ENCODE measurements around the gene CAMKK2.
"Not testable (repeated sequence)": the region's sequence is repeated elsewhere in the genome, so short reads cannot be mapped to it uniquely, and the experiment has no call there.

The CAMKK2 gene

GRCh38 chr12:121208571-121208970 lies 87.9 kb downstream of the CAMKK2 start:
- not testable (repeated sequence) for H3K27me3 ChIP-seq (ENCODE audit: control insufficient read depth in 1 of 2, insufficient read depth in 2 of 2, low read length in 2 of 2); H3K27ac ChIP-seq (ENCODE audit: low read depth, low read length); H3K36me3 ChIP-seq (ENCODE audit: control insufficient read depth in 1 of 2, insufficient read depth in 2 of 2, low read length in 2 of 2)

GRCh38 chr12:121205491-121205890 lies 91.0 kb downstream of the CAMKK2 start:
- H3K9ac ChIP-seq (ENCODE audit: low read depth in 1 of 2, low read length in 2 of 2) = no peak overlapping the region
- no peaks in the 10 kb centered on the region for H3K36me3 ChIP-seq (ENCODE audit: control insufficient read depth in 1 of 2, insufficient read depth in 2 of 2, low read length in 2 of 2)
- no peaks in the 10 kb centered on the region for H3K9me3 ChIP-seq (ENCODE audit: control insufficient read depth in 1 of 2, low read length in 2 of 2)
- peaks cover 0 to under 1% of the 10 kb centered on the region in 2 donors for H3K4me1 ChIP-seq (ENCODE audit: control insufficient read depth in 1 of 2, insufficient read depth in 2 of 2, low read length in 2 of 2)
- H3K27ac ChIP-seq (ENCODE audit: low read depth, low read length) = no peak overlapping the region
- H3K27me3 ChIP-seq (ENCODE audit: control insufficient read depth in 1 of 2, insufficient read depth in 2 of 2, low read length in 2 of 2) = no peaks in the 10 kb centered on the region
- H3K4me3 ChIP-seq (ENCODE audit: low read depth in 1 of 2, low read length in 2 of 2) = no peak overlapping the region

More at GRCh38 chr12:121208571-121208970, 87.9 kb downstream of the CAMKK2 start:
- H3K9me3 ChIP-seq (ENCODE audit: control insufficient read depth in 1 of 2, low read length in 2 of 2); H3K9ac ChIP-seq (ENCODE audit: low read depth in 1 of 2, low read length in 2 of 2); H3K4me3 ChIP-seq (ENCODE audit: low read depth in 1 of 2, low read length in 2 of 2): not testable (repeated sequence)
- peaks cover 0 to 12% of the 10 kb centered on the region in 2 donors for H3K4me1 ChIP-seq (ENCODE audit: control insufficient read depth in 1 of 2, insufficient read depth in 2 of 2, low read length in 2 of 2)

GRCh38 chr12:121203482-121203881 lies 93.0 kb downstream of the CAMKK2 start:
- H3K27ac ChIP-seq (ENCODE audit: low read depth, low read length) = no peak overlapping the region

GRCh38 chr12:121202407-121203355 lies 93.8 kb downstream of the CAMKK2 start:
- H3K27ac ChIP-seq (ENCODE audit: low read depth, low read length) = no peak overlapping the region
- no peaks in the 10 kb centered on the region for H3K27me3 ChIP-seq (ENCODE audit: control insufficient read depth in 1 of 2, insufficient read depth in 2 of 2, low read length in 2 of 2)
- no peaks in the 10 kb centered on the region for H3K4me1 ChIP-seq (ENCODE audit: control insufficient read depth in 1 of 2, insufficient read depth in 2 of 2, low read length in 2 of 2)
- H3K4me3 ChIP-seq (ENCODE audit: low read depth in 1 of 2, low read length in 2 of 2) = no peak overlapping the region
- H3K9me3 ChIP-seq (ENCODE audit: control insufficient read depth in 1 of 2, low read length in 2 of 2) = no peaks in the 10 kb centered on the region
- H3K9ac ChIP-seq (ENCODE audit: low read depth in 1 of 2, low read length in 2 of 2) = no peak overlapping the region
- no peaks in the 10 kb centered on the region for H3K36me3 ChIP-seq (ENCODE audit: control insufficient read depth in 1 of 2, insufficient read depth in 2 of 2, low read length in 2 of 2)

More at GRCh38 chr12:121203482-121203881, 93.0 kb downstream of the CAMKK2 start:
- Histone ChIP-seq H3K27me3 (ENCODE audit: control insufficient read depth in 1 of 2, insufficient read depth in 2 of 2, low read length in 2 of 2) (no peaks in the 10 kb centered on the region), H3K4me3 (ENCODE audit: low read depth in 1 of 2, low read length in 2 of 2) (no peak overlapping the region), H3K36me3 (ENCODE audit: control insufficient read depth in 1 of 2, insufficient read depth in 2 of 2, low read length in 2 of 2) (no peaks in the 10 kb centered on the region), H3K9ac (ENCODE audit: low read depth in 1 of 2, low read length in 2 of 2) (no peak overlapping the region), H3K4me1 (ENCODE audit: control insufficient read depth in 1 of 2, insufficient read depth in 2 of 2, low read length in 2 of 2) (no peaks in the 10 kb centered on the region), H3K9me3 (ENCODE audit: control insufficient read depth in 1 of 2, low read length in 2 of 2) (no peaks in the 10 kb centered on the region)

GRCh38 chr12:121201140-121201539 lies 95.4 kb downstream of the CAMKK2 start:
- not testable (repeated sequence) for H3K4me1 ChIP-seq (ENCODE audit: control insufficient read depth in 1 of 2, insufficient read depth in 2 of 2, low read length in 2 of 2); H3K36me3 ChIP-seq (ENCODE audit: control insufficient read depth in 1 of 2, insufficient read depth in 2 of 2, low read length in 2 of 2); H3K27ac ChIP-seq (ENCODE audit: low read depth, low read length); H3K9me3 ChIP-seq (ENCODE audit: control insufficient read depth in 1 of 2, low read length in 2 of 2); H3K9ac ChIP-seq (ENCODE audit: low read depth in 1 of 2, low read length in 2 of 2); H3K4me3 ChIP-seq (ENCODE audit: low read depth in 1 of 2, low read length in 2 of 2); H3K27me3 ChIP-seq (ENCODE audit: control insufficient read depth in 1 of 2, insufficient read depth in 2 of 2, low read length in 2 of 2)

GRCh38 chr12:121198949-121199348 lies 97.6 kb downstream of the CAMKK2 start:
- no peaks in the 10 kb centered on the region for H3K9me3 ChIP-seq (ENCODE audit: control insufficient read depth in 1 of 2, low read length in 2 of 2)
- no peaks in the 10 kb centered on the region for H3K36me3 ChIP-seq (ENCODE audit: control insufficient read depth in 1 of 2, insufficient read depth in 2 of 2, low read length in 2 of 2)

GRCh38 chr12:121196902-121197301 lies 99.6 kb downstream of the CAMKK2 start:
- Histone ChIP-seq H3K27ac (ENCODE audit: low read depth, low read length) (no peak overlapping the region), H3K4me1 (ENCODE audit: control insufficient read depth in 1 of 2, insufficient read depth in 2 of 2, low read length in 2 of 2) (no peaks in the 10 kb centered on the region), H3K36me3 (ENCODE audit: control insufficient read depth in 1 of 2, insufficient read depth in 2 of 2, low read length in 2 of 2) (no peaks in the 10 kb centered on the region), H3K4me3 (ENCODE audit: low read depth in 1 of 2, low read length in 2 of 2) (no peak overlapping the region), H3K27me3 (ENCODE audit: control insufficient read depth in 1 of 2, insufficient read depth in 2 of 2, low read length in 2 of 2) (no peaks in the 10 kb centered on the region), H3K9me3 (ENCODE audit: control insufficient read depth in 1 of 2, low read length in 2 of 2) (no peaks in the 10 kb centered on the region), H3K9ac (ENCODE audit: low read depth in 1 of 2, low read length in 2 of 2) (no peak overlapping the region)

More at GRCh38 chr12:121198949-121199348, 97.6 kb downstream of the CAMKK2 start:
- Histone ChIP-seq H3K4me1 (ENCODE audit: control insufficient read depth in 1 of 2, insufficient read depth in 2 of 2, low read length in 2 of 2) (no peaks in the 10 kb centered on the region), H3K27me3 (ENCODE audit: control insufficient read depth in 1 of 2, insufficient read depth in 2 of 2, low read length in 2 of 2) (no peaks in the 10 kb centered on the region), H3K9ac (ENCODE audit: low read depth in 1 of 2, low read length in 2 of 2) (no peak overlapping the region), H3K4me3 (ENCODE audit: low read depth in 1 of 2, low read length in 2 of 2) (no peak overlapping the region), H3K27ac (ENCODE audit: low read depth, low read length) (no peak overlapping the region)

- Histone ChIP-seq H3K27me3 (ENCODE audit: control insufficient read depth in 1 of 2, insufficient read depth in 2 of 2, low read length in 2 of 2) (no peaks in the 10 kb centered on the region), H3K4me1 (ENCODE audit: control insufficient read depth in 1 of 2, insufficient read depth in 2 of 2, low read length in 2 of 2) (peaks cover 0 to 3% of the 10 kb centered on the region in 2 donors), H3K27ac (ENCODE audit: low read depth, low read length) (no peak overlapping the region), H3K9ac (ENCODE audit: low read depth in 1 of 2, low read length in 2 of 2) (no peak overlapping the region), H3K36me3 (ENCODE audit: control insufficient read depth in 1 of 2, insufficient read depth in 2 of 2, low read length in 2 of 2) (no peaks in the 10 kb centered on the region), H3K4me3 (ENCODE audit: low read depth in 1 of 2, low read length in 2 of 2) (no peak overlapping the region), H3K9me3 (ENCODE audit: control insufficient read depth in 1 of 2, low read length in 2 of 2) (no peaks in the 10 kb centered on the region)
Measured at GRCh38 chr12:121191151-121191550, 105.4 kb downstream of the CAMKK2 start.

GRCh38 chr12:121190523-121191031 lies 105.9 kb downstream of the CAMKK2 start:
- no peak overlapping the region for H3K27ac ChIP-seq (ENCODE audit: low read depth, low read length)
- H3K27me3 ChIP-seq (ENCODE audit: control insufficient read depth in 1 of 2, insufficient read depth in 2 of 2, low read length in 2 of 2) = no peaks in the 10 kb centered on the region
- no peak overlapping the region for H3K4me3 ChIP-seq (ENCODE audit: low read depth in 1 of 2, low read length in 2 of 2)
- H3K4me1 ChIP-seq (ENCODE audit: control insufficient read depth in 1 of 2, insufficient read depth in 2 of 2, low read length in 2 of 2) = peaks cover 0 to 3% of the 10 kb centered on the region in 2 donors
- H3K9me3 ChIP-seq (ENCODE audit: control insufficient read depth in 1 of 2, low read length in 2 of 2) = no peaks in the 10 kb centered on the region
- no peaks in the 10 kb centered on the region for H3K36me3 ChIP-seq (ENCODE audit: control insufficient read depth in 1 of 2, insufficient read depth in 2 of 2, low read length in 2 of 2)
- no peak overlapping the region for H3K9ac ChIP-seq (ENCODE audit: low read depth in 1 of 2, low read length in 2 of 2)

- no peak overlapping the region for H3K4me3 ChIP-seq (ENCODE audit: low read depth in 1 of 2, low read length in 2 of 2)
- no peak overlapping the region for H3K9ac ChIP-seq (ENCODE audit: low read depth in 1 of 2, low read length in 2 of 2)
- H3K36me3 ChIP-seq (ENCODE audit: control insufficient read depth in 1 of 2, insufficient read depth in 2 of 2, low read length in 2 of 2) = no peaks in the 10 kb centered on the region
- H3K27ac ChIP-seq (ENCODE audit: low read depth, low read length) = no peak overlapping the region
- H3K4me1 ChIP-seq (ENCODE audit: control insufficient read depth in 1 of 2, insufficient read depth in 2 of 2, low read length in 2 of 2) = peaks cover 0 to 3% of the 10 kb centered on the region in 2 donors
- no peaks in the 10 kb centered on the region for H3K9me3 ChIP-seq (ENCODE audit: control insufficient read depth in 1 of 2, low read length in 2 of 2)
- no peaks in the 10 kb centered on the region for H3K27me3 ChIP-seq (ENCODE audit: control insufficient read depth in 1 of 2, insufficient read depth in 2 of 2, low read length in 2 of 2)
Measured at GRCh38 chr12:121189619-121190155, 106.8 kb downstream of the CAMKK2 start.

Measured in duodenal mucosa (tissue), 2 donors.